Subcutaneous abdominal adipose tissue (tissue), 5 donors: ENCODE results near the gene MAP2.

Experiments used
- H3K27ac ChIP-seq: one replicate; pipeline ENCODE4 v1.7.0; 2013; ENCODE audit warnings: low read depth, mild to moderate bottlenecking, inconsistent platforms, low read length, moderate library complexity
- H3K27me3 ChIP-seq, 5 donors: one replicate each; pipeline ENCODE4 v1.7.0; 2013; ENCODE audit warnings: low read length in 5 of 5, inconsistent platforms in 1 of 5; ENCODE audit not compliant: control insufficient read depth in 5 of 5, insufficient read depth in 4 of 5
- H3K36me3 ChIP-seq, 5 donors: one replicate each; pipeline ENCODE4 v1.7.0; 2013; ENCODE audit warnings: low read length in 5 of 5; ENCODE audit not compliant: control insufficient read depth in 5 of 5, insufficient read depth in 5 of 5
- H3K4me1 ChIP-seq, 5 donors: one replicate each; pipeline ENCODE4 v1.7.0; 2013; ENCODE audit warnings: low read length in 5 of 5, mild to moderate bottlenecking in 3 of 5, moderate library complexity in 1 of 5; ENCODE audit not compliant: control insufficient read depth in 5 of 5, insufficient read depth in 5 of 5
- H3K4me3 ChIP-seq, 5 donors: one replicate each; pipeline ENCODE4 v1.7.0; 2013; ENCODE audit warnings: low read length in 5 of 5, low read depth in 1 of 5
- H3K9ac ChIP-seq, 5 donors: one replicate each; pipeline ENCODE4 v1.7.0; 2013; ENCODE audit warnings: low read length in 5 of 5, mild to moderate bottlenecking in 4 of 5, moderate library complexity in 3 of 5
- H3K9me3 ChIP-seq, 5 donors: one replicate each; pipeline ENCODE4 v1.7.0; 2013; ENCODE audit warnings: low read length in 5 of 5; ENCODE audit not compliant: control insufficient read depth in 5 of 5
- donor health status: healthy.
- donor health status: healthy.
- donor health status: healthy.
- donor health status: healthy.
- donor health status: healthy.

The MAP2 gene

GRCh38 chr2:209763106-209763505 is 339.3 kb downstream of the MAP2 start:
- no peak overlapping the region for H3K9ac ChIP-seq
- no peak overlapping the region for H3K4me3 ChIP-seq
- H3K9me3 ChIP-seq: peaks cover 0 to 7% (median 0%) of the 10 kb centered on the region in 5 donors
- no peaks in the 10 kb centered on the region for H3K36me3 ChIP-seq
- no peaks in the 10 kb centered on the region for H3K4me1 ChIP-seq
- no peak overlapping the region for H3K27ac ChIP-seq
- H3K27me3 ChIP-seq: no peaks in the 10 kb centered on the region

- Histone ChIP-seq H3K27ac (no peak overlapping the region), H3K4me3 (no peak overlapping the region), H3K27me3 (peaks cover 0 to 10% (median 3%) of the 10 kb centered on the region in 5 donors), H3K36me3 (no peaks in the 10 kb centered on the region), H3K9ac (no peak overlapping the region), H3K4me1 (peaks cover 0 to 5% (median 4%) of the 10 kb centered on the region in 5 donors), H3K9me3 (peaks cover 0 to 4% (median 0%) of the 10 kb centered on the region in 5 donors)
Measured at GRCh38 chr2:209766613-209767012, 342.8 kb downstream of the MAP2 start.

- H3K27me3 ChIP-seq: peaks cover 0 to 10% (median 3%) of the 10 kb centered on the region in 5 donors
- no peaks in the 10 kb centered on the region for H3K36me3 ChIP-seq
- no peak overlapping the region for H3K9ac ChIP-seq
- H3K4me1 ChIP-seq: peaks cover 0 to 7% (median 5%) of the 10 kb centered on the region in 5 donors
- H3K9me3 ChIP-seq: peaks cover 0 to 4% (median 0%) of the 10 kb centered on the region in 5 donors
- no peak overlapping the region for H3K4me3 ChIP-seq
- no peak overlapping the region for H3K27ac ChIP-seq
Measured at GRCh38 chr2:209767316-209767715, 343.5 kb downstream of the MAP2 start.

GRCh38 chr2:209768557-209768956 is 344.7 kb downstream of the MAP2 start:
- H3K36me3 ChIP-seq: no peaks in the 10 kb centered on the region
- H3K27me3 ChIP-seq: peaks cover 0 to 10% (median 6%) of the 10 kb centered on the region in 5 donors
- peaks cover 0 to 4% (median 0%) of the 10 kb centered on the region in 5 donors for H3K9me3 ChIP-seq
- H3K4me3 ChIP-seq: no peak overlapping the region
- no peak overlapping the region for H3K27ac ChIP-seq
- H3K4me1 ChIP-seq: peaks cover 0 to 7% (median 5%) of the 10 kb centered on the region in 5 donors
- no peak overlapping the region for H3K9ac ChIP-seq

GRCh38 chr2:209771474-209772289 is 347.8 kb downstream of the MAP2 start, which contains the start of gene UNC80:
TSS of gene UNC80 (plus strand) at chr2:209771832. CDS start at chr2:209772073, 241 bp downstream.
- Histone ChIP-seq H3K4me3 (peak within 1 kb of the TSS in 4 of 5 donors; percentile 14 to 47 (median 42)), H3K4me1 (peaks cover 0 to 7% (median 5%) of the 10 kb centered on the region in 5 donors), H3K27me3 (peaks cover 0 to 10% (median 6%) of the 10 kb centered on the region in 5 donors), H3K27ac (no peak within 1 kb of the TSS), H3K36me3 (no peaks in the 10 kb centered on the region), H3K9ac (no peak within 1 kb of the TSS), H3K9me3 (no peaks in the 10 kb centered on the region)

- Histone ChIP-seq H3K9ac (no peak overlapping the region), H3K9me3 (no peaks in the 10 kb centered on the region), H3K27ac (no peak overlapping the region), H3K4me3 (no peak overlapping the region), H3K27me3 (peaks cover 0 to 11% (median 6%) of the 10 kb centered on the region in 5 donors), H3K4me1 (peaks cover 0 to 7% (median 5%) of the 10 kb centered on the region in 5 donors), H3K36me3 (no peaks in the 10 kb centered on the region)
Measured at GRCh38 chr2:209772290-209772685, 348.4 kb downstream of the MAP2 start.

- H3K4me3 ChIP-seq: no peak overlapping the region
- H3K36me3 ChIP-seq: no peaks in the 10 kb centered on the region
- peaks cover 0 to 11% (median 6%) of the 10 kb centered on the region in 5 donors for H3K27me3 ChIP-seq
- H3K9ac ChIP-seq: no peak overlapping the region
- H3K4me1 ChIP-seq: peaks cover 0 to 7% (median 5%) of the 10 kb centered on the region in 5 donors
- no peak overlapping the region for H3K27ac ChIP-seq
- no peaks in the 10 kb centered on the region for H3K9me3 ChIP-seq
Measured at GRCh38 chr2:209773377-209773776, 349.5 kb downstream of the MAP2 start.
